ENCODE measurements around the gene VAPB.

Gene VAPB

GRCh38 chr20:58466095-58466708, 77.2 kb downstream of the VAPB start:
- DNase-seq, result no peak

- DNase-seq, result no peak
Observed at GRCh38 chr20:58466729-58467571, 77.9 kb downstream of the VAPB start.

GRCh38 chr20:58467572-58468527, 78.8 kb downstream of the VAPB start:
- DNase-seq, result no peak

GRCh38 chr20:58469616-58470015, 80.6 kb downstream of the VAPB start:
- no peak for DNase-seq

- DNase-seq, result no peak
Observed at GRCh38 chr20:58470336-58471192, 81.5 kb downstream of the VAPB start.

- DNase-seq, result no peak
Observed at GRCh38 chr20:58471193-58472164, 82.5 kb downstream of the VAPB start.

GRCh38 chr20:58472273-58473018, 83.4 kb downstream of the VAPB start:
- no peak for DNase-seq

- no peak for DNase-seq
Observed at GRCh38 chr20:58473453-58474425, 84.7 kb downstream of the VAPB start.

- DNase-seq, result no peak
Observed at GRCh38 chr20:58475466-58475865, 86.4 kb downstream of the VAPB start.

- DNase-seq, result no peak
Observed at GRCh38 chr20:58478141-58478805, 89.2 kb downstream of the VAPB start.

- no peak for DNase-seq
Observed at GRCh38 chr20:58479726-58480440, 90.9 kb downstream of the VAPB start.

GRCh38 chr20:58480551-58481336, 91.7 kb downstream of the VAPB start:
- DNase-seq, result no peak

- DNase-seq, result no peak
Observed at GRCh38 chr20:58481481-58482021, 92.5 kb downstream of the VAPB start.

- no peak for DNase-seq
Observed at GRCh38 chr20:58482416-58482815, 93.4 kb downstream of the VAPB start.

- no peak for DNase-seq
Observed at GRCh38 chr20:58483051-58483450, 94.0 kb downstream of the VAPB start.

- DNase-seq, result no peak
Observed at GRCh38 chr20:58483470-58483869, 94.4 kb downstream of the VAPB start.

GRCh38 chr20:58485393-58485792, 96.4 kb downstream of the VAPB start:
- no peak for DNase-seq

Measured in NCI-H2029 (cell line).